HG02763 (cell line): ENCODE measurements around the gene PIK3R6.

Experiments
- ATAC-seq: cut with Tn5 transposase; IDR thresholded peaks from one replicate; pipeline ENCODE4 v1.9.1; 2021; ENCODE audit warnings: mild to moderate bottlenecking, moderate library complexity; ENCODE audit not compliant: unreplicated experiment

The PIK3R6 gene

GRCh38 chr17:8754890-8755289 lies 112.6 kb downstream of the PIK3R6 start:
- ATAC-seq, result no peak

DNA sequence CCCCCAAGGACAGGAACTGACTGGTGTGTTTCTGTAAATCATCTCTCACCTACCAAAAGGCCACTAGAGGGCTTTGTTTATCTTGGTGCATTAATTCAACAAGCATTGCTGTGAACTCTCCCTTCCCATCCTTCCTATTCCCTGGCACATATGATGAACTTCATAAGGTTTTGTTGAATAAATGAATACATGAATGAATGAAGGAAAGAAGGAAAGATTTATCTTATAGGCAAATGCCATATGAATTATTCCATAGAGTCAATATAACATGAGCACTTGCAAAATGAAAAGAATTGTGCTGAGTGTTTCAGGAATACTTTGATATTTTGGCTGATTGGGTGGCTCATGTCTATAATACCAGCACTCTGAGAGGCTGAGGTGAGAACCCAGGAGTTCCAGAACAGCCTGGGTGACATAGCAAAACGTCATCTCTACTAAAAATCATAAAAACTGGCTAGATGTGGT lies 113.5 kb downstream of the PIK3R6 start:
- ATAC-seq, result no peak

DNA sequence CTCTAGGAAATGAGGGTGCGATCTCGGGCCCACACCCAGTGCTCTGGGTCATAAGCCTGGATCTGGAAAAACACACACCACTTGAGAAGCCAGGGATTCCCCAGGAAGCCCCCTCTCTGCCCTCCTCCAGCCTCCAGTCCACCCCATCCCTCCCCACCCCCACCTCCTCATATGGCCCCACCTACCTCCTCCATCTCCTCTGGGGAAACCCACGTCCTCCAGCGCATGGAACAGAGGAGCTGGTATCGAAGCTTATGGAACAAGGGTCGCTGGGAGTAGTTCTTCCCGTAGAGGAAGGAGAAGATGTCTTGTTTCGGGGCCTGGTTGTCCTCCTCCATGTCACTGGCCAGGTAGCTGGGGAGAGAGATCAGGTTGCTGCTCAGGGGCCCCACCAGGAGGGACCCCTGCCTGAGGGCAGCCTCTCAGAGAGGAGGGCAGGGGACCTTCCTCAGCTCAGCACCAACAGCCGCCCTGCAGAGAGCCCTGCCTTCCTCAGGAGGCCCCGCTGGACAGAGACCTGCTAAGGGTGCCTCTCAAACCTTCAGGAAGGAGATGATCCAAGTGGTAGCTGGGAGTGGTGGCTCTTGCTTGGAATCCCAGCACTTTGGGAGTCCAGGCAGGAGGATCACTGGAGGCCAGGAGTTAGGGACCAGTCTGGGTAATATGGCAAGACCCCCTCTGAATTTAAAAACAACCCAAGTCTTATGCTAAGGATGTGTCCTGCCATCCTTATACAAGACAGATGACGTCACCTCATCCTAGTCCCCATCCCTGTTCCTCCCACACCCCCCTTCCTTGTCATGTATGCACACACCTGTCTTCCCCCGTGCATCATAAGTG lies 114.1 kb downstream of the PIK3R6 start:
- ATAC-seq, result no peak
